GM23338 (cell line): ENCODE results near the gene PRR14. TPM values are rescaled to one million over a fixed set of nuclear protein-coding genes. Genes with fewer than 3 reads are reported as not detected.

ENCODE experiments used
- ATAC-seq: fragments of 200-7000 bp; cut with Tn5 transposase; 3 replicates; pipeline ENCODE4 v1.9.1; 2020
- DNase-seq: peaks from one replicate; pipeline ENCODE4 v3.0.0-alpha.2; 2015; ENCODE audit warnings: low spot score
- H2AFZ ChIP-seq: fragments of 200-600 bp; sonication (generic); 2 replicates; pipeline ENCODE4 v1.8.0; 2016; ENCODE audit warnings: antibody characterized with exemption, mild to moderate bottlenecking, moderate library complexity
- H3F3A ChIP-seq: fragments of 200-600 bp; sonication (generic); replicated peaks from 2 replicates; pipeline ENCODE4 v1.8.0; 2017; ENCODE audit warnings: antibody characterized with exemption, mixed run types, low read depth
- H3K27ac ChIP-seq: fragments of 200-600 bp; sonication (generic); 2 replicates; pipeline ENCODE4 v1.6.1; 2016; ENCODE audit warnings: low read depth
- H3K27me3 ChIP-seq: fragments of 200-600 bp; sonication (generic); 2 replicates; pipeline ENCODE4 v1.8.0; 2016; ENCODE audit warnings: mild to moderate bottlenecking, mixed run types, moderate library complexity; ENCODE audit not compliant: insufficient read depth
- H3K36me3 ChIP-seq: fragments of 200-600 bp; sonication (generic); 2 replicates; pipeline ENCODE4 v1.8.0; 2016; ENCODE audit warnings: mild to moderate bottlenecking; ENCODE audit not compliant: insufficient read depth
- H3K4me1 ChIP-seq: fragments of 200-600 bp; sonication (generic); 2 replicates; pipeline ENCODE4 v1.8.0; 2016; ENCODE audit warnings: mild to moderate bottlenecking, moderate library complexity; ENCODE audit not compliant: insufficient read depth
- H3K4me2 ChIP-seq: fragments of 200-600 bp; sonication (generic); 2 replicates; pipeline ENCODE4 v1.7.1; 2017; ENCODE audit warnings: mixed run types
- H3K4me3 ChIP-seq: fragments of 200-600 bp; sonication (generic); 2 replicates; pipeline ENCODE4 v1.6.1; 2016; ENCODE audit warnings: mixed run types
- H3K79me2 ChIP-seq: fragments of 200-600 bp; sonication (generic); replicated peaks from 2 replicates; pipeline ENCODE4 v1.8.0; 2017; ENCODE audit warnings: mild to moderate bottlenecking; ENCODE audit not compliant: insufficient read depth
- H3K9me2 ChIP-seq: fragments of 200-600 bp; sonication (generic); 2 replicates; pipeline ENCODE4 v1.8.0; 2017; ENCODE audit not compliant: insufficient read depth
- H4K20me1 ChIP-seq: fragments of 200-600 bp; sonication (generic); replicated peaks from 2 replicates; pipeline ENCODE4 v1.8.0; 2017; ENCODE audit warnings: mild to moderate bottlenecking; ENCODE audit not compliant: insufficient read depth
- H3K27ac Mint-ChIP-seq: 2 replicates; pipeline ENCODE4 v1.8.0; 2020; ENCODE audit warnings: inconsistent platforms, mild to moderate bottlenecking, moderate library complexity, mixed read lengths
- H3K27me3 Mint-ChIP-seq: 3 replicates; pipeline ENCODE4 v1.8.0; 2022; ENCODE audit warnings: low read depth, mild to moderate bottlenecking, moderate library complexity, mixed read lengths, inconsistent platforms; ENCODE audit not compliant: insufficient read depth, poor library complexity
- H3K36me3 Mint-ChIP-seq: 3 replicates; pipeline ENCODE4 v1.8.0; 2021; ENCODE audit warnings: low read depth, mild to moderate bottlenecking, inconsistent platforms, moderate library complexity, mixed read lengths
- H3K4me1 Mint-ChIP-seq: 3 replicates; pipeline ENCODE4 v1.8.0; 2020; ENCODE audit warnings: mild to moderate bottlenecking, inconsistent platforms, mixed read lengths
- H3K4me3 Mint-ChIP-seq: 3 replicates; pipeline ENCODE4 v1.8.0; 2021; ENCODE audit warnings: moderate library complexity, mild to moderate bottlenecking, inconsistent platforms, mixed read lengths
- H3K9me3 Mint-ChIP-seq: 3 replicates; pipeline ENCODE4 v1.8.0; 2020; ENCODE audit warnings: moderate library complexity, mild to moderate bottlenecking, inconsistent platforms, mixed read lengths
- CREB1 ChIP-seq: fragments of 250-450 bp; sonication (Bioruptor Pico); IDR thresholded peaks from 2 replicates; pipeline ENCODE4 v1.5.0; 2020; ENCODE audit warnings: low read depth, mild to moderate bottlenecking, moderate library complexity
- ETS1 ChIP-seq: IDR thresholded peaks from 2 replicates; pipeline ENCODE4 v1.6.1; 2016; ENCODE audit warnings: antibody characterized with exemption
- EZH2 ChIP-seq: fragments of 200-600 bp; sonication (generic); IDR thresholded peaks from one replicate; pipeline ENCODE4 v1.8.0; 2017; ENCODE audit warnings: antibody characterized with exemption, mild to moderate bottlenecking, low read depth; ENCODE audit not compliant: unreplicated experiment
- EZH2phosphoT487 ChIP-seq: fragments of 200-600 bp; sonication (generic); IDR thresholded peaks from one replicate; pipeline ENCODE4 v1.8.1; 2018; ENCODE audit warnings: antibody characterized with exemption; ENCODE audit not compliant: unreplicated experiment
- JUNB ChIP-seq: IDR thresholded peaks from one replicate; pipeline ENCODE4 v1.6.1; 2016; ENCODE audit warnings: antibody characterized with exemption; ENCODE audit not compliant: unreplicated experiment
- NANOG ChIP-seq: IDR thresholded peaks from 2 replicates; pipeline ENCODE4 v1.6.1; 2016; ENCODE audit warnings: antibody characterized with exemption, borderline replicate concordance
- STAT1 ChIP-seq: IDR thresholded peaks from one replicate; pipeline ENCODE4 v1.6.1; 2016; ENCODE audit warnings: antibody characterized with exemption; ENCODE audit not compliant: unreplicated experiment
- ZNF114 ChIP-seq: fragments of 250-450 bp; sonication (Bioruptor Pico); IDR thresholded peaks from 2 replicates; pipeline ENCODE4 v1.5.0; 2020; ENCODE audit warnings: mild to moderate bottlenecking, moderate library complexity
- ZNF331 ChIP-seq: fragments of 250-450 bp; sonication (Bioruptor Pico); IDR thresholded peaks from 2 replicates; pipeline ENCODE4 v1.5.0; 2020; ENCODE audit warnings: low read depth, mild to moderate bottlenecking, moderate library complexity
- polyA plus RNA-seq: library from polyadenylated mRNA; unstranded; fragments of >200 nt; fragmentation: Nextera tagmentation; extraction: Ambion mirVana; gene quantifications from 2 replicates; pipeline ENCODE4 v1.2.1, GENCODE V29; 2016
- total RNA-seq: library from RNA; depleted of rRNA; stranded (reverse); fragments of >200 nt; shearing (Covaris generic); gene quantifications from 2 replicates; pipeline ENCODE4 v1.2.3, GENCODE V29; 2014
- TF ChIP-seq, protein P1 (sequence below): IDR thresholded peaks from one replicate; pipeline ENCODE4 v1.6.1; 2018; ENCODE audit warnings: antibody characterized with exemption; ENCODE audit not compliant: unreplicated experiment
- TF ChIP-seq, protein P2 (sequence below), 2 experiments: fragments of 200-600 bp in 1 of 2; sonication (generic) in 1 of 2; conservative IDR thresholded peaks; 2 replicates each; pipeline versions ENCODE4 v1.5.1 to v1.6.1; 2016 to 2017; ENCODE audit warnings: antibody characterized with exemption in 2 of 2, low read depth in 2 of 2, mild to moderate bottlenecking in 2 of 2, moderate library complexity in 1 of 2

PRR14 gene
- total and polyA plus RNA-seq, 2 experiments from 2014 or later = 4.6 to 12.7 TPM

- H3K36me3 Mint-ChIP-seq = peaks cover 50% of the 10 kb centered on the region
These were observed 48.9 kb downstream of the PRR14 start for GRCh38 chr16:30699615-30700099.

More at GRCh38 chr16:30699615-30700099, 48.9 kb downstream of the PRR14 start:
- TF ChIP-seq, protein P1, sequence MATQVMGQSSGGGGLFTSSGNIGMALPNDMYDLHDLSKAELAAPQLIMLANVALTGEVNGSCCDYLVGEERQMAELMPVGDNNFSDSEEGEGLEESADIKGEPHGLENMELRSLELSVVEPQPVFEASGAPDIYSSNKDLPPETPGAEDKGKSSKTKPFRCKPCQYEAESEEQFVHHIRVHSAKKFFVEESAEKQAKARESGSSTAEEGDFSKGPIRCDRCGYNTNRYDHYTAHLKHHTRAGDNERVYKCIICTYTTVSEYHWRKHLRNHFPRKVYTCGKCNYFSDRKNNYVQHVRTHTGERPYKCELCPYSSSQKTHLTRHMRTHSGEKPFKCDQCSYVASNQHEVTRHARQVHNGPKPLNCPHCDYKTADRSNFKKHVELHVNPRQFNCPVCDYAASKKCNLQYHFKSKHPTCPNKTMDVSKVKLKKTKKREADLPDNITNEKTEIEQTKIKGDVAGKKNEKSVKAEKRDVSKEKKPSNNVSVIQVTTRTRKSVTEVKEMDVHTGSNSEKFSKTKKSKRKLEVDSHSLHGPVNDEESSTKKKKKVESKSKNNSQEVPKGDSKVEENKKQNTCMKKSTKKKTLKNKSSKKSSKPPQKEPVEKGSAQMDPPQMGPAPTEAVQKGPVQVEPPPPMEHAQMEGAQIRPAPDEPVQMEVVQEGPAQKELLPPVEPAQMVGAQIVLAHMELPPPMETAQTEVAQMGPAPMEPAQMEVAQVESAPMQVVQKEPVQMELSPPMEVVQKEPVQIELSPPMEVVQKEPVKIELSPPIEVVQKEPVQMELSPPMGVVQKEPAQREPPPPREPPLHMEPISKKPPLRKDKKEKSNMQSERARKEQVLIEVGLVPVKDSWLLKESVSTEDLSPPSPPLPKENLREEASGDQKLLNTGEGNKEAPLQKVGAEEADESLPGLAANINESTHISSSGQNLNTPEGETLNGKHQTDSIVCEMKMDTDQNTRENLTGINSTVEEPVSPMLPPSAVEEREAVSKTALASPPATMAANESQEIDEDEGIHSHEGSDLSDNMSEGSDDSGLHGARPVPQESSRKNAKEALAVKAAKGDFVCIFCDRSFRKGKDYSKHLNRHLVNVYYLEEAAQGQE = no peak
- TF ChIP-seq STAT1 (no peak), EZH2phosphoT487 (no peak), CREB1 (CRISPR knock-in tag) (no peak), NANOG (no peak), ETS1 (no peak), ZNF114 (CRISPR knock-in tag) (no peak), ZNF331 (CRISPR knock-in tag) (no peak), EZH2 (no peak), JUNB (no peak)
- TF ChIP-seq, protein P2, sequence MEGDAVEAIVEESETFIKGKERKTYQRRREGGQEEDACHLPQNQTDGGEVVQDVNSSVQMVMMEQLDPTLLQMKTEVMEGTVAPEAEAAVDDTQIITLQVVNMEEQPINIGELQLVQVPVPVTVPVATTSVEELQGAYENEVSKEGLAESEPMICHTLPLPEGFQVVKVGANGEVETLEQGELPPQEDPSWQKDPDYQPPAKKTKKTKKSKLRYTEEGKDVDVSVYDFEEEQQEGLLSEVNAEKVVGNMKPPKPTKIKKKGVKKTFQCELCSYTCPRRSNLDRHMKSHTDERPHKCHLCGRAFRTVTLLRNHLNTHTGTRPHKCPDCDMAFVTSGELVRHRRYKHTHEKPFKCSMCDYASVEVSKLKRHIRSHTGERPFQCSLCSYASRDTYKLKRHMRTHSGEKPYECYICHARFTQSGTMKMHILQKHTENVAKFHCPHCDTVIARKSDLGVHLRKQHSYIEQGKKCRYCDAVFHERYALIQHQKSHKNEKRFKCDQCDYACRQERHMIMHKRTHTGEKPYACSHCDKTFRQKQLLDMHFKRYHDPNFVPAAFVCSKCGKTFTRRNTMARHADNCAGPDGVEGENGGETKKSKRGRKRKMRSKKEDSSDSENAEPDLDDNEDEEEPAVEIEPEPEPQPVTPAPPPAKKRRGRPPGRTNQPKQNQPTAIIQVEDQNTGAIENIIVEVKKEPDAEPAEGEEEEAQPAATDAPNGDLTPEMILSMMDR (conservative IDR thresholded peaks at IDR 0.05; ENCODE audit: low read depth in 2 of 2) = no peak
- Histone ChIP-seq H3K9me2 (no peaks in the 10 kb centered on the region), H3K4me1 (peaks cover 14% of the 10 kb centered on the region), H2AFZ (no peak overlapping the region), H3K4me3 (peak overlapping the region; percentile 98), H3K79me2 (peaks cover 32% of the 10 kb centered on the region), H4K20me1 (peaks cover 35% of the 10 kb centered on the region), H3F3A (peaks cover 21% of the 10 kb centered on the region), H3K27ac (peak overlapping the region; percentile 100), H3K36me3 (peaks cover 44% of the 10 kb centered on the region), H3K27me3 (peaks cover 31% of the 10 kb centered on the region), H3K4me2 (peak overlapping the region; percentile 78)
- Mint-ChIP-seq H3K4me1 (peaks cover 19% of the 10 kb centered on the region), H3K27me3 (peaks cover 40% of the 10 kb centered on the region), H3K9me3 (no peaks in the 10 kb centered on the region; the same call in 1 of the 3 replicates), H3K4me3 (peak overlapping the region; percentile 97), H3K27ac (peak overlapping the region; percentile 98)
- DNase-seq = no peak
- ATAC-seq = no peak
